ENCODE results near the gene IL10RA.

GRCh38 chr11:117941976-117942654 lies 44.1 kb upstream of the IL10RA start:
- no peak for TF ChIP-seq POLR2A (IDR thresholded peaks at IDR 0.05)
- TF ChIP-seq, protein P1, sequence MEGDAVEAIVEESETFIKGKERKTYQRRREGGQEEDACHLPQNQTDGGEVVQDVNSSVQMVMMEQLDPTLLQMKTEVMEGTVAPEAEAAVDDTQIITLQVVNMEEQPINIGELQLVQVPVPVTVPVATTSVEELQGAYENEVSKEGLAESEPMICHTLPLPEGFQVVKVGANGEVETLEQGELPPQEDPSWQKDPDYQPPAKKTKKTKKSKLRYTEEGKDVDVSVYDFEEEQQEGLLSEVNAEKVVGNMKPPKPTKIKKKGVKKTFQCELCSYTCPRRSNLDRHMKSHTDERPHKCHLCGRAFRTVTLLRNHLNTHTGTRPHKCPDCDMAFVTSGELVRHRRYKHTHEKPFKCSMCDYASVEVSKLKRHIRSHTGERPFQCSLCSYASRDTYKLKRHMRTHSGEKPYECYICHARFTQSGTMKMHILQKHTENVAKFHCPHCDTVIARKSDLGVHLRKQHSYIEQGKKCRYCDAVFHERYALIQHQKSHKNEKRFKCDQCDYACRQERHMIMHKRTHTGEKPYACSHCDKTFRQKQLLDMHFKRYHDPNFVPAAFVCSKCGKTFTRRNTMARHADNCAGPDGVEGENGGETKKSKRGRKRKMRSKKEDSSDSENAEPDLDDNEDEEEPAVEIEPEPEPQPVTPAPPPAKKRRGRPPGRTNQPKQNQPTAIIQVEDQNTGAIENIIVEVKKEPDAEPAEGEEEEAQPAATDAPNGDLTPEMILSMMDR (IDR thresholded peaks at IDR 0.05 in 4 of 5, conservative IDR thresholded peaks at IDR 0.05 in 1 of 5), result no peak

All from gastrocnemius medialis (tissue), 4 donors.